ENCODE results near the gene SPEN.

The SPEN gene

DNA sequence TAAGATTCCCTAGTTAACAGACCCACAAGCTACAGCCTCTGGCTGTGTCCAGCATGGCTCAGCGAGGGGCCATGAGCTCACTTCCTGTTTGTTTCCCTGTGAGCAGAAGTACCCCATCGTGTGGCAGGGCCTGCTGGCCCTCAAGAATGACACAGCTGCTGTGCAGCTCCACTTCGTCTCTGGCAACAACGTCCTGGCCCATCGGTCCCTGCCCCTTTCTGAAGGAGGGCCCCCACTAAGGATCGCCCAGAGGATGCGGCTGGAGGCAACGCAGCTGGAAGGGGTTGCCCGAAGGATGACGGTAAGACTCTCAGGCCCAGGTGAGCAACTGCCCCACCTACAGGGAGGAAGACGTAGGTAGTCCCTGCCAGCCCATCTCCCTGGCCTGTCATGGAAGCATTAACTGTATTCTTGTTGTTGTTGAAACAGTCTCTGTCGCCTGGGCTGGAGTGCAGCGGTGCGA, 90.2 kb downstream of the SPEN start:
- DNase-seq (ENCODE audit: low read depth) = no peak

DNA sequence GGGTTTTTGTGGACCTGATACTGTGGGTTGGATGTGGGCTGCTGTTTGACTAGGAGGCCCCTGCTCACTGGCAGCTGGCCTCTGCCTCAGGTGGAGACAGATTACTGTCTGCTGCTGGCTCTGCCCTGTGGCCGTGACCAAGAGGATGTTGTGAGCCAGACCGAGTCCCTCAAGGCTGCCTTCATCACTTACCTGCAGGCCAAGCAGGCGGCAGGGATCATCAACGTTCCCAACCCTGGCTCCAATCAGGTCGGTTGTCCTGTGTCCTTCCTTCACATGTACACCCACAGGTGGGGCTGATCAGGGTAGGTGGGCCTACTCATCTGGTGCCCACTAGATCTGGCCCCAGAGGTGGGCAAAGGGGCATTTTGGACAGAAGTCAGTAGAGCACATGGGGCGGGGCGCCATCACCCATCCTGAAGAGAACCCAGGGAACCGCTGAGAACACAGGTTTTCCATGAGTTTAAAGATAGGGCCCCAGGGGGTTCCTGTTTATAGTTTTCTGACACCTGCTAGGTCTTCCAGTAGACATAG, 91.2 kb downstream of the SPEN start:
- no peak for DNase-seq (ENCODE audit: low read depth)

DNA sequence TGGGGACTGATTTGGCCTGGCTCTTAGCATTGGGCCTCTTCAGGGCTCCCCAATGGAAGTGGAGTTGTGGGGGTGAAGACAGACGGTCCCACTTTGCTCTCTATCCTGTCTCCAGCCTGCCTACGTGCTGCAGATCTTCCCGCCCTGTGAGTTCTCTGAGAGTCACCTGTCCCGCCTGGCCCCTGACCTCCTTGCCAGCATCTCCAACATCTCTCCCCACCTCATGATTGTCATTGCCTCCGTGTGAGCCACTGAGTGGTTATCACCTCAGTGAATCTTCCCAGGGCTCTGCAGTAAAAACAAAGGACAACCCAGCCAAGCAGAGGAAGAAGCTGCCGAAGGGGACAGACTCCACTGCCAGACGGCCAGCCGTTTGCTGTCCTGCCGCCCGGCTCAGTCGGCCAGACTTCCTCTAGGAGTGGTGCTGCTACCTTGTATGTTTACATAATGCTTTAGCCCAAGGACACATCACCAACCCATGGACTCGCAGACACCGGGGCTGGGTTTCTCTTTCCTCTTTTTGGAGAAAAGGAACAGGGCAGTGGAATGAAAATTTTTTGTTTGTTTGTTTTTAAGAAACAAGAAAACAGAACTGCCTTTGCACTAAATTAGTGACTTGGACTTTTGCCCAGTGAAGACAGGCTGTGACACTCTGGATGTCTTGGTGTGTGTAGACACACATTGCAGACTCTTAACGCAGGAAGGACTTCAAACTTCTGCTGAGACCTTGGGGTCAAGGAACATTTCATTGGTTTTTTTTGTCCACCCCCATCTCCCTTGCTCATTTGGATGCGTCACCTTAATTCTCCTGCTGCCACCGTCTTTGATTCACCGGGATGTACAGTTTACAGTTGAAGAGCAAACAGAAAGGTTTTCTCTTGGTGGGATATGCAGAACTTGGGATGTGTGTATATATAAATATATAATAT, 91.9 kb downstream of the SPEN start:
- no peak for DNase-seq (ENCODE audit: low read depth)

DNA sequence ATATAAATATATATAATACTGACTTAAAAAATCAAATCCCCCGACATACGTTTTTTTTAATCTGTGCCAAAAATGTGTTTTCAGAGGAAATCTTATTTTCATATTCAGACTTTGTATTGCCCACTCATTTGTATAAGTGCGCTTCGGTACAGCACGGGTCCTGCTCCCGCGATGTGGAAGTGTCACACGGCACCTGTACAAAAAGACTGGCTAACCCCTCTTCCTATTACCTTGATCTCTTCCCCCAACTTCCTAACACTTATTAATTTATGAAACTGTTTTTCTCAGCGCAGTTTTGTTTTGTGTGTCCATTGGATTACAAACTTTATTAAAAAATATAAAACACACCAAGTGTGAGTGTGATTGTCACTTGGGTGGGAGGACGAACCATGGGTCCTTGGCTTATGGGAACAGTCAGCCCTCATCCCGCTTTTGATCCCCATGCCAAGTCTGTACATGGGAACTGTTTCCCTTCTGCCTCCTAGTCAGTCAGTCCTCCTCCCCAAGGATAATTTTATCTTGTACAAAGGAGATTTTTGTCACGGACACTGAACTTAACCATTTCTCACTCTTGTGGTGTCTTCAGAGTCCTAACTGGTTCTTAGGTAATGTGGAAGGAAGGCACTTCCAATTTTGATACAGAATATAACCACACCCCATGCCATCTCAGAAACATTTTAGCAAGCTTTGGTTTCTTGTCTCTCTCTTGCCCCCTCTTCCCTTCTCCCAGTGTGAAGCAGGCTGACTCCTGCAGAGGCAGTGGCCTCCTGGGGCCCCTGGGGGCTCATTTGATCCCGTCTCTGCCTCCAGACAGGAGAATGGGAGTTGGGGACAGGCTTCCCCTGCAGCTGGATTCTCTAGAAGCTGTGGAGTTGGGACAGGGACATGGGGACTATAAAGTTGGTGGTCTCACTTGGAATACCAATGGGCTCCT, 92.9 kb downstream of the SPEN start:
- no peak for DNase-seq (ENCODE audit: low read depth)

DNA sequence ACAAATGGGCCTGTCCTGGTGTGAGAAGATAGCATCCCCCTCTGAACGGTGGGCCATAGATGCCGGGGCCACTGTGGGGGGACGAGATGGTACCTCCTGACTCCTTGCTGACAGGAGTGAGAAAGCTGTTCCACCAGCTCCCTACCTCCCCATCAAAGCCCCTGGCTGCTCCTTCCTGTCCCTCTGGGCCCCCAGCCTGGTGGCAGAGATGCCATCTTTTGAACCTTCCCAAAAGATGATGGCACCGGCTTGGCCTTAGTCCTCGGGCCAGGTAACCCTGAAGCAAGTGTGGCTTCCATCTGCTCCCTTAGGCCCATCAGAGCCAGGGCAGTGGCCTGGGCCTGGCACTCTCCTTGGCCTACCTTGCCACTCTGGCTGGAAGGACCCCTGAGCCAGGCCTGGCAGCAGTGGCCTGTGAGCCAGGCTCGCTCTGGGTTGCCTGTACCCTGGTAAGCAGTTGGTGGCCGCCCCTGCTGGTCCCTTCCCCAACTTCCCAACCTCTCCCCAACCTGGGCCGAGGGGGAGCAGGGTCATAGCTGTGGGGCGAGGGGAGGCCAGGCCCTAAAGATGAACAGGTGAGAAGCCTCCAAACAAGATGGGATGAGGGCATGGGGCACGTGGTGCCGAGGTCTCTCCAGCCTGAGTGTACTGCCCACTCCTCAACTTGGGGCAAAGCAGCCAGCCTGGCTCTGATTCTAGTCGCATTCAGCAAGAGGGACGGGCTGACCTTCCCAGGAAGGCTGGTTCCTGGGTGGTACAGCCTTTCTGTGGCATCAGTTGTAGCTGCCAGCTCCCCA, 93.7 kb downstream of the SPEN start:
- no peak for DNase-seq (ENCODE audit: low read depth)

DNA sequence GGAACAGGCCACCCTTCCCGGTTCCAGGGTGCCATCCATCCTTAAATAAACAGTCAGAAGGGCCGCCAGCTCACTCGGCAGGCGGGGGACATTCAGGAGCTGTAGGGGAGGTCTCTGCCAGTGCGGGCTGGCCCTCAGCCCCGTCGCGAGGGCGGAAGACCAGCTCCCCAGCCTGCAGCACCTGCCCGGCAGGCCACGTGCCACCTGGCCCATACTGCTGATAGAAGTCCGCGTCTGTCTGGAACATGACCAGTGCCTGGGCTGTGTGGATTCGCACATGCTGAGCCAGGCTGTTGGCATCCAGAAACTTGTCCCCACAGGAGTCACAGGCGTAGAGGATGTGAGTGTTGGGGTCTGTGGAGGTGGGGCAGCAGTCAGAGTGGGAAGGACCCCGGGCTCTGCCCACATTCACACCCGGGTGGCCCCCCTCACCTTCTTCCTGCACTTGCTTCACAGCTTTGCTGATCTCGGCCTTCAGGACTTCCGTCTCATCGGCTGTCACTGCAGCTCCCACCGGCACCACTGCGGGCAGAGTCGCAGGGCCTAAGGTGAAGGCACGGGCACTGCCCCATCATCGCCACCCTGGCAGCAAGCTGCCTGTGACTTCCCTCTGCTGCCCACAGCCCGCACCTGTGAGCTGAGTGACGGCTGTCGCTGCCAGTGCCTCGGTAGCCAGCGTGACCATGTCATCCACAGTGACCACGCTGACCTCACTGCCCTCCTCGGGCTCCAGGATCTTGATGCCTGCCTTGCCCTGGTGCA, 94.6 kb downstream of the SPEN start:
- DNase-seq (ENCODE audit: low read depth) = no peak

DNA sequence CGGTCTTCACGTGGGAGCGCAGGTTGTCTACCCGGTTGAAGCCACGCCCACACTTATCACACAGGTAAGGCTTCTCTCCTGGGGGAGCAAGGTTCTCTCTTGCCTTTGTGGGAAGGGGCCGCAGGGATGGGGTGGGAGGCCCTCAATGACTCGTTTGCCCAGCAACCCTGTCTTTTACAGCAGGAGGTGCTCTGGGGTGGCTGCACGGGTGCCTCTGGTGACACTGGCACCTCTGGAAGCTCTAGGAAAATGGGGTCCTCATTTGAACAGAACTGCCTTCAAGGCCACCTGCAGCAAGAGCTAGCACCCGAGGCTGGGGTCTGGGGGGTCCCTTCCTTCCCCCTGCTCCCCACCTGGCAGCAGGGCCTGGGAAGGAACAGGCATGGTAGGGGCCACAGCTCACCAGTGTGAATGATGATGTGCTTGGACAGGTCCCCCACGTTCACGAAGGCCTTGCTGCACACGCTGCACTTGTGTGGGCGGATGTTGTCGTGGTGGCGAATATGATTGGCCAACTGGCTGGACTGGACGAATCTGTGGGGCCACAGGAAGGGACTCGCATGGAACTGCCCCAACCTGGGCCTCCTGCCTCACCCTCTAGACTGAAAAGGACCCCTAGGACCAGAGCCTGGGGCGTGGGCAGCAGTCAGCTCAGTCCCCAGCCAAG, 95.3 kb downstream of the SPEN start:
- DNase-seq (ENCODE audit: low read depth) = no peak

DNA sequence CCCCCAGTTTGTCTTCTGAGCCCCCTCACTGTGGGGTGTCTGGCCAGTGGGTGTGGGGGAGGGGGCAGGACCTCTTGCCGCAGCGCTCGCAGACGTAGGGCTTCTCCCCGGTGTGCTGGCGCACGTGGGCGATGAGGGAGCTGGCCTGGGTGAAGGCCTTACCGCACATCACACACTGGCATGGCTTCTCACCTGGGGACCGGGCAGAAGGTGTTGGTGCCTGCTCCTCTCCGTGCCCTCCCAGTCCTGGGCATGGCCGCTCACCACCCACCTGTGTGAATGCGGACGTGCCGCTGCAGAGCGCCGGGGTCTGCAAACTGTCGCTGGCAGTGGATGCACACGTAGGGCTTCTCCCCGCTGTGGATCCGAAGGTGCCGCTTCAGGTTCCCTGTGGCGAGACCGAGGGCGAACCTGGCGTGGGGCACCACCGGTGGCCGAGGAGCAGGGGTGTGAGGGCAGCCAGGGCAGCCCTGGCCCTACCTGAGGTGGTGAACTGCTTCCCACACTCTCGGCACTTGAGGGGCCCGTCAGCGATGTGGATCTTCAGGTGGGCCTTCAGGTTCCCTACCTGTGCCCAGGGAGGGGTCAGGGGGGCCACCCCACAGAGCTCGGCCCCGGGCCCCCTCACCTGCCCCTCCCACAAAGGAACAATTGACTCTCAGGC, 96.0 kb downstream of the SPEN start:
- DNase-seq (ENCODE audit: low read depth) = no peak

DNA sequence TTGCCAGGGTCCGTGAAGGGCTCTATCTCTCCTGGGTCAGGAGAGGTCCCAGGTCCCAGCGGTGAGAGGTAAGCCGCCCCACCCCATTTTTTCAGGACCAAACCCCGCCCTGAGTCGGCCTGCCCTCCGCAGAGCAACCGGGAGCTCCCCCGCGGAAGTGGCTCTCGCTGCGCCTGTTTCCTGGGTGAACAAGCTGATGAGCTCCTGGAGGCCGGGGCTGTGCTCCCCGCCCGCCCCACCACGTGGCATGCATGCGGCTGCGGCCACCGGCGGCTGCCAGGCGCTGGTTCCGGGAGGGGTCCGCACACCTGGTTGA, 96.4 kb downstream of the SPEN start:
- no peak for DNase-seq (ENCODE audit: low read depth)

DNA sequence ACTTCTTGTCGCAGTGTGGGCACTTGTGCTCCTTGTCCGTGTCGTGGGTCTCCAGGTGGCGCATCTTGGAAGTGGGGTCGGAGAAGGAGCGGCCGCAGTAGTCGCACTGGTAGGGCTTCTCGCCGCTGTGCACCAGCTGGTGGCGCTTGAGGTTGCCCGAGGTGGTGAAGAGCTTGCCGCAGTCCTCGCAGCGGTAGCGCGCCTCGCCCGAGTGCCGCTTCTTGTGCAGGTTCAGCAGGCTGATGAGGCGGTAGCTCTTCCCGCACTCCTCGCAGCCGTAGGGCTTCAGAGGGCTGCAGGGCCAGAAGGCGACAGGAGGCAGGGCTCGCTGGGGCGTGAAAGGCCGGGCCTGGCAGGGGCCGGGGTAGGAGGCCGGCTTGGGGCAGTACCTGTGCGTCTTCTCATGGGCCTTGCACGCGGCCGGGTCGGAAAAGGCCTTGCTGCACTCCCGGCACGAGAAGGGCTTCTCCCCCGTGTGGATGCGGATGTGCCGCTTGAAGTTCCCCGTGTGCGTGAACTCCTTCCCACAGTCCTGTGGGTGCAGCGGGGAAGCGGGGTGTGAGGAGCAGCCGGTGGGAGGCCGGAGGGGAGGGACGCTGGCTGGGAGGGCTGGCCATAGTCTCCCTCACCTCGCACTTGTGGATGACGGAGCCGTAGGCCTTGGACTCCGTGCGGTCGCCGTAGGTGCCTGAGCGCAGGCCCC, 97.0 kb downstream of the SPEN start:
- DNase-seq (ENCODE audit: low read depth) = no peak

DNA sequence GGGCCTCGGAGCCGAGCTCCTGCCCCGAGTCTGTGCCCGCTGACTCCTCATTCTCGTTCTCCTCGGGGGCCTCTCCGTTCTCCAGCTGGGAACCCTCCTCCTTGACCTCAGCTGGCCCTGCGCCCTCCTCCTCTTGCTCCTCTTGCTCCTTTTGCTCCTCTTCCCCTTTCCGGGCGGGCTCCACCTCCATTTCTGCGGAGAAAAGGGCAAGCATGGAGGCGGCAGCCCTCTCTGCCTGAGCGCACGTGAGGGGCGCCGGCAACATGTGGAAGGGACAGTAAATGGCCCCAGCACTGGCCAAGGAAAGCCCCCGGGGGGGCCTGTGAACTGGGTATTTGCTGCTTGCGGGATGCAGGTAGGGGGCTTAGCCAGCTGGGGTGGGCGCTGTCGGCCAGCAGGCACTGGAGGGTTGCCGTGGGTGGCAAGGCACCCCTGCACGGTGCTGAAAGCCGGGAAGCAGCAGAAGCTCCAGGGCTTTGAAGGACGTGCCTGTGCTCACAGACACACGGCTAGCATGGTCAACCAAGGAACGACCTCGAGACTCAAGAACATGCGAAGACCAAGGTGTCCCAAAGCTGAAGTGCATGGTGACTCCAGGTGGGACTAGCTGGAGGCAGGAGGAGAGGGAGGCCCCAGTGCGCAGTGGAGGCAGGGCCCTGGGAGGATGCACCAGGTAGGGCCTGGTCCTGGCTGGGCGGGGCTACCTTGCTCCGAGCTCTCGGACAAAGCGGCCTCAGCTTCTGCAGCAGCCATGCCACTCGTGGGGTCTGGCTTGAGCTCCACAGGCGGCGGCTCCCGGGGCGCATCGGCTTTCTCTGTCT, 97.7 kb downstream of the SPEN start:
- no peak for DNase-seq (ENCODE audit: low read depth)

DNA sequence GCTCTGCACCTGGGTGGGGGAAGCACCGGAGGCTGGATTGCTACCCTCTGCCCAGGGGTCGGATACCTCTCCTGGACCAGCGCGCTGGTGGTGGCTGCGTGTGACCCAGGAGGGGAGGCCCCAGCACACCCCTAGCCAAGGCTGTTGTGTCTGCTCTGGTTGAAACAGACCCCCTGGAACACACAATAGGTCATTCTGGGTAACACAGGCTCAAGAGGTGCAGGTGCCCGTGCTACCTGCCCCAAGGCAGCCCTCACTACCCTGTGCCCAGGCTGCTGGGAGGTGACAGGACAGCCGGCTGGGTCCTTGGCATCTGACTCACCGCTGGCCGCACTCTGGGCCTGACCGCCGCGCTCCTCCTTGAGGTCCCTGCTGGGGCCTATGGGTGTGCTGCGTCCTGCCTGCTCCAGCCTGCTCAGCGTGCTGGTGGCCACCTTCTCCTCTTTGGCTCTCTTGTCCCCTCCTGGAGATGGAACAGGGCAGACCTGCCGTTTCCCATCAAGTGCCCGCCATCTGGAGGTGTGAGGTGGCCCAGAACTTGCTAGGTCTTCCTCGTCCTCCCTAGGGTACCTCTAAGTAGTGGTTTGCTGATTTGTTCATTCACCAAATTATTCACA, 98.4 kb downstream of the SPEN start:
- no peak for DNase-seq (ENCODE audit: low read depth)

DNA sequence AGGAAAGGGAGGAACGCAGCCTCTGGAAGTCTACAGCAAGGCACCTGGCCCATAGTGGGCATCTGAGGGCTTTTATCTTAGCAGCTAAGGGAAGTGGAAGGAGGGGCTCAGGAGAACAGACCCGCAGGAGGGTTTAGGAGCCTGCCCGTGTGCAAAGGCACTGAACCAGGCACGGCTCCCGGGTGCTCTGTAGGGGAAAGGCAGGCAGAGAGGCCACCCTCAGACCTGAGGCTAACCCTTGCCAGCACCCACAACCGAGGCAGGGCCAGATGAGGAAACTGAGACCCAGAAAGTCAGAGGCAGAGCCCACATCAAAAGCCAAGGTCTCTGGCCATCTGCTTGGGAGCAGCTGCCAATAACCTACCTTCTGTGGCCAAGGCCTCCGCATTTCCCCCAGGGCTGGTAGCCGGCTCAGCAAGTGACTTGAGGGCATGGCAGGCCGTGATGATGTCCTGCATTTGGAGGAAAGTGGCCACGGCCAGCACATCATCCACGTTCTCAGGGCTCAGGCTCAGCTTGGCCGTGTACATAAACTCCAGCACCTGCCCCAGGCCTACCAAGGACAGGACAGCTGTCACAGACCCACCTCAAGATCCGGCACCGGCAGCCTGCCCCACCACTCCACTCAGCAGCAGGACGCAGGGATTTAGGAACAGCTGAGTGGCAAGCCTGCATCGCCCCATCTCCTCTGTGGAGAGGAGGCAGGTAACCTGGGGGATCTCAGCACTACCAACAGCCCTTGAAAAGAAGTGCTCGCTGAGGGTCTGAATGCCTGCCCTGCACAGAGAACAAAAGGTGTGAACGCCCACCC, 99.3 kb downstream of the SPEN start:
- DNase-seq (ENCODE audit: low read depth) = no peak

DNA sequence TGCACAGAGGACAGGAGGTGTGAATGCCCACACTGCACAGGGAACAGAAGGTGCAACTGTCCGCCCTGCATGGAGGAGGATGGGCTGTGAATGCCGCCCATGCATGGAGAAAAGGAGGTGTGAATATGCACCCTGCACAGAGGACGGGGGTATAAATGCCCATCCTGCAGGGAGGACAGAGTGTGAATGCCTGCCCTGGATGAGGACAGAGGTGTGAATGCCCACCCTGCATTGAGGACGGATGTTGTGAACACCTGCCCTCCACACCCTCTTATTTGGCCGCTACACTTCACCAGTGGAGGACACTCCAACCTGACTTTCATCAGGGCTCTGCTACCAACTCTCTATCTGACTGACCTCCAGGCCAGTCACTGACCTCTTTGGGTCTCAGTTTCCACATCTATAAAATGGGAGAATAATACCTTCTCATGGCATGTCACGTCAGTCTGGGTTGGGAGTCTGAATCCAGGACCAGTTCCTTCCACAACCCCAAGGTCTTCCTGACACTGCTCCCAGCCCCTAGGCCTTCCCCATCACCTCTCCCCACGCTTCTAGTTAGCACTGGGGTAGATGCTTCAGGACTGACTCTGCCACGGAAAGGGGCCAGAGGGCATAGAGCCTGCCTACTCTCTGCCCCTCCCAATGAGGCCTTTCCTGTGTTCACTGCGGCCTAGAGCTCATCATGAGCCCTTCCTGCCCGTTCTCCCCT, 100.0 kb downstream of the SPEN start:
- no peak for DNase-seq (ENCODE audit: low read depth)

DNA sequence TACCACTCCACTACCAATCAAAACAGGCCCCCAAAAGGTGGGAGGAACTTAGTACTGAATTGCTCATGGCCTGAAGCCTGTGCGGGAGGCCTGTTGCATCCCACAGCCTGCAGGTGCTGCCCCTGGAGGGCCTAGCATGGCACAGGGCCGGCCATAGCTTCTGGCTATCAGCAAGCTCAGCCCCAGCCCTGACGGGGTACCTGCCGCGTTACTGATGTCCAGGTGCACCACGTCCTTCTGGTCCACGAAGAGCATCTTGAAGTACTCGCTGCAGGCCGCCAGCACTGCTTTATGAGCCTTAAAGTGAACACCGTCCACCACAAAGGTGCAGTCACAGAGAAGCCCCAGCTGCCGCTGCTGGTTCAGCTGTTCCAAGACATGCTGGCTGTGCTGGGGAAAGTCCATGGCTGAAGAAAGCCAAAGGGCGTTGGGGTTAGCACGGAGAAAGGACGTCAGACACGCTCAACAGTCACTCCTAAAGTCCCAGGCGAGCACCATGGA, 100.6 kb downstream of the SPEN start:
- no peak for DNase-seq (ENCODE audit: low read depth)
